ENCODE measurements around the gene ZNF593.

ZNF593 gene

DNA sequence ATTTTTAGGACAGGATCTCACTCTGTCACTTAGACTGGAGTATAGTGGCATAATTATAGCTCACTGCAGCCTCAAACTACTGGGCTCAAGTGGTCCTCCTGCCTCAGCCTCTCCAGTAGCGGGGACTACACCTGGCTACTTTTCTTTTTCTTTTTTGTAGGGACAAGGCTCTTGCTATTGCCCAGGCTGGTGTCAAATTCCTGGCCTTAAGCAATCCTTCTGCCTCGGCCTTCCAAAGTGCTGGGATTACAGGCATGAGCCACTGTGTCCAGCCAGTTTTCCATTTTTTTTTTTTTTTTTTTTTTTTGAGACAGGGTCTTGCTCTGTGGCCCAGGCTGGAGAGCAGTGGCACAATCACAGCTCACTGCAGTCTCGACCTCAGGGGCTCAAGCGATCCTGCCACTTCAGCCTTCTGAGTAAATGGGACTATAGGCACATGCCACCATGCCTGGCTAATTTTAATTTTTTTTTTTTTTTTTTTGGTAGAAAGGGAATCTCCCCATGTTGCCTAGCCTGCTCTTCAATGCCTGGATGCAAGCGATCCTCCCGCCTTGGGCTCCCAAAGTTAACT is 43.7 kb downstream of the ZNF593 start:
- no peak for DNase-seq

DNA sequence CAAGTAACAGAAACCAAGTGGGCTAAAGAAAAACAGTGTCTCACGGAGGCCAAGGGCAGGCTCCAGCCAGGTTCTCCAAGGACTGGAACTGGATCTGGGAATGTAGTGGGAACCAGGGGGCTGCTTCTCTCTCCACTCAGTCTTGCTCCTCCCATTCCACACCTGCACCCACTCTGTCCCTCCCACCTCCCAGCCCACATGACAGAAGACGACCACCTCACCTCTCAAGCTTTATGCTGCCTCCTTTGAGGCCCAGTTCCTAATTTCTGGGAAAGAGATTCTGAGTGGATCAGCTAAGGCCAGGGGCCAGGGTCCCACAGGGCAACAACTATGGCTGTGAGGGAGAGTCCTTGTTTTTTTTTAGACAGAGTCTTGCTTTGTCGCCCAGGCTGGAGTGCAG is 45.5 kb downstream of the ZNF593 start:
- DNase-seq: no peak

- no peak for DNase-seq
Measured at GRCh38 chr1:26218906-26219494, 49.3 kb downstream of the ZNF593 start.

Data from GOT3 (cell line).